K562 (cell line): ENCODE data around the gene C19orf44. TPM values are rescaled to one million over a fixed set of nuclear protein-coding genes. Genes with fewer than 3 reads are reported as not detected.

Experiments
- CC2D1A ChIP-seq: fragments of 450-650 bp; IDR thresholded peaks from 2 replicates; pipeline ENCODE4 v1.6.1; 2017; ENCODE audit warnings: mild to moderate bottlenecking
- LARP7 ChIP-seq: fragments of 450-650 bp; IDR thresholded peaks from 2 replicates; pipeline ENCODE4 v1.6.1; 2016
- MAFK ChIP-seq: IDR thresholded peaks from 2 replicates; pipeline ENCODE4 v1.6.1; 2011; ENCODE audit warnings: low read length, improper control_type of control experiment
- MTF1 ChIP-seq: fragments of 250-450 bp; sonication (Bioruptor Pico); IDR thresholded peaks from 2 replicates; pipeline ENCODE4 v1.9.0; 2021; ENCODE audit warnings: moderate library complexity, mild to moderate bottlenecking, inconsistent platforms, borderline replicate concordance
- PATZ1 ChIP-seq: fragments of 250-450 bp; sonication (Bioruptor Pico); IDR thresholded peaks from 2 replicates; pipeline ENCODE4 v1.5.0; 2020; ENCODE audit warnings: mild to moderate bottlenecking, borderline replicate concordance
- PHB2 ChIP-seq: fragments of 450-650 bp; IDR thresholded peaks from 2 replicates; pipeline ENCODE4 v1.6.1; 2017; ENCODE audit warnings: low read depth
- PPARD ChIP-seq: fragments of 250-450 bp; sonication (Bioruptor Pico); IDR thresholded peaks from 2 replicates; pipeline ENCODE4 v1.8.0; 2022; ENCODE audit warnings: inconsistent platforms, mild to moderate bottlenecking, moderate library complexity
- RERE ChIP-seq: sonication (generic); formaldehyde crosslinking; IDR thresholded peaks from 2 replicates; pipeline ENCODE4 v1.8.0; 2023; ENCODE audit warnings: missing genetic modification reagents, mild to moderate bottlenecking, borderline replicate concordance
- TFAM ChIP-seq: fragments of 250-450 bp; sonication (Bioruptor Pico); conservative IDR thresholded peaks from 2 replicates; pipeline ENCODE4 v1.5.0; 2021; ENCODE audit warnings: mild to moderate bottlenecking, moderate library complexity
- THRA ChIP-seq: fragments of 450-650 bp; IDR thresholded peaks from 2 replicates; pipeline ENCODE4 v1.6.1; 2017; ENCODE audit warnings: mild to moderate bottlenecking, moderate library complexity
- TRIM28 ChIP-seq: fragments of 450-650 bp; IDR thresholded peaks from 2 replicates; pipeline ENCODE4 v1.6.1; 2017
- UBTF ChIP-seq, 2 experiments: IDR thresholded peaks; 2 replicates each; pipeline ENCODE4 v1.6.1; 2012; ENCODE audit warnings: improper control_type of control experiment in 2 of 2, low read depth in 2 of 2, low read length in 2 of 2, borderline replicate concordance in 1 of 2
- XRCC3 ChIP-seq: fragments of 450-650 bp; IDR thresholded peaks from 2 replicates; pipeline ENCODE4 v1.6.1; 2017; ENCODE audit warnings: mild to moderate bottlenecking, moderate library complexity
- ZNF57 ChIP-seq: fragments of 450-650 bp; formaldehyde crosslinking; IDR thresholded peaks from 2 replicates; pipeline ENCODE4 v1.4.0; 2020; ENCODE audit warnings: mild to moderate bottlenecking, moderate library complexity
- polyA plus RNA-seq, 8 experiments: library from polyadenylated mRNA; depleted of rRNA in 4 of 8; stranded (reverse) in 5 of 8; unstranded in 3 of 8; fragments of >200 nt; fragmentation: Nextera tagmentation in 2 of 8; fragmentation: Illumina TruSeq in 1 of 8; extraction: Ambion mirVana in 2 of 8; extraction: Trizol in 1 of 8; gene quantifications; 2 replicates each; pipeline versions ENCODE4 v1.2.1 to v1.2.3, GENCODE V29; 2011 to 2014; ENCODE audit warnings: inconsistent platforms in 1 of 8, missing spikeins in 1 of 8
- total RNA-seq, 7 experiments: library from RNA; depleted of rRNA in 6 of 7; stranded (reverse); fragments of >200 nt in 6 of 7; fragmentation: Illumina TruSeq in 2 of 7; extraction: Trizol in 2 of 7; gene quantifications; 2 replicates each; pipeline versions ENCODE4 v1.2.1 to v1.2.3, GENCODE V29; 2011 to 2021; ENCODE audit warnings: low replicate concordance in 1 of 7

C19orf44 gene
- total and polyA plus RNA-seq, 9 of the 15 experiments (the other 6 are each of a cell fraction or from before 2014, with no cell fraction given) = 0.41 to 7.7 (median 3.5) TPM

GRCh38 chr19:16446724-16447368 is 49.3 kb upstream of the C19orf44 start (continued):
- TF ChIP-seq PPARD (CRISPR knock-in tag) (no peak), MTF1 (CRISPR knock-in tag) (no peak), MAFK (no peak), CC2D1A (no peak), TFAM (CRISPR knock-in tag) (no peak), RERE (CRISPR knock-in tag) (no peak), PATZ1 (no peak), UBTF (IDR thresholded peaks at IDR 0.05; ENCODE audit: borderline replicate concordance in 1 of 2, low read depth in 2 of 2, low read length in 2 of 2) (no peak), XRCC3 (no peak), LARP7 (no peak), ZNF57 (CRISPR knock-in tag) (no peak), PHB2 (no peak), THRA (no peak), TRIM28 (no peak)
